NB4 (cell line): ENCODE data around the gene HPS6.

Source experiments
- POLR2A ChIP-seq: IDR thresholded peaks from 2 replicates; pipeline ENCODE4 v1.6.1; 2011; ENCODE audit warnings: mild to moderate bottlenecking; ENCODE audit not compliant: insufficient read length; ENCODE audit errors: extremely low read depth
- TF ChIP-seq, protein P1 (sequence below): IDR thresholded peaks from one replicate; pipeline ENCODE4 v1.5.1; 2012; ENCODE audit warnings: low read depth, low read length

DNA sequence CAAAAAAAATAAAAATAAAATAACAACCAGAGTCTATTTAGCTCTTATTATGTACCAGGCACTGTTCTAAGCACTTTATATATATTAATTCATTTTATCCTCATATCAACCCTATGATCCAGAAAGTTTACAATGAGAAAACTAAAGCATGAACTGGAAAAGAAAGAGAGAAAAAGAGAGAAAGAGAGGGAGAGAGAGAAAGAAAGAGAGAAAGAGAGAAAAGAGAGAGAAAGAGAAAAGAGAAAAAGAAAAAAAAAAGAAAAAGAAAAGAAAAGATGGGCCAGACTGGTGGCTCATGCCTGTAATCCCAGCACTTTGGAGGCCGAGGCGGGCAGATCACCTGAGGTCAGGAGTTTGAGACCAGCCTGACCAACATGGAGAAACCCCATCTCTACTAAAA, 19.1 kb upstream of the HPS6 start:
- no peak for TF ChIP-seq POLR2A
- TF ChIP-seq, protein P1, sequence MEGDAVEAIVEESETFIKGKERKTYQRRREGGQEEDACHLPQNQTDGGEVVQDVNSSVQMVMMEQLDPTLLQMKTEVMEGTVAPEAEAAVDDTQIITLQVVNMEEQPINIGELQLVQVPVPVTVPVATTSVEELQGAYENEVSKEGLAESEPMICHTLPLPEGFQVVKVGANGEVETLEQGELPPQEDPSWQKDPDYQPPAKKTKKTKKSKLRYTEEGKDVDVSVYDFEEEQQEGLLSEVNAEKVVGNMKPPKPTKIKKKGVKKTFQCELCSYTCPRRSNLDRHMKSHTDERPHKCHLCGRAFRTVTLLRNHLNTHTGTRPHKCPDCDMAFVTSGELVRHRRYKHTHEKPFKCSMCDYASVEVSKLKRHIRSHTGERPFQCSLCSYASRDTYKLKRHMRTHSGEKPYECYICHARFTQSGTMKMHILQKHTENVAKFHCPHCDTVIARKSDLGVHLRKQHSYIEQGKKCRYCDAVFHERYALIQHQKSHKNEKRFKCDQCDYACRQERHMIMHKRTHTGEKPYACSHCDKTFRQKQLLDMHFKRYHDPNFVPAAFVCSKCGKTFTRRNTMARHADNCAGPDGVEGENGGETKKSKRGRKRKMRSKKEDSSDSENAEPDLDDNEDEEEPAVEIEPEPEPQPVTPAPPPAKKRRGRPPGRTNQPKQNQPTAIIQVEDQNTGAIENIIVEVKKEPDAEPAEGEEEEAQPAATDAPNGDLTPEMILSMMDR: no peak
